ENCODE data around the gene CACNA1G.

Gene CACNA1G

DNA sequence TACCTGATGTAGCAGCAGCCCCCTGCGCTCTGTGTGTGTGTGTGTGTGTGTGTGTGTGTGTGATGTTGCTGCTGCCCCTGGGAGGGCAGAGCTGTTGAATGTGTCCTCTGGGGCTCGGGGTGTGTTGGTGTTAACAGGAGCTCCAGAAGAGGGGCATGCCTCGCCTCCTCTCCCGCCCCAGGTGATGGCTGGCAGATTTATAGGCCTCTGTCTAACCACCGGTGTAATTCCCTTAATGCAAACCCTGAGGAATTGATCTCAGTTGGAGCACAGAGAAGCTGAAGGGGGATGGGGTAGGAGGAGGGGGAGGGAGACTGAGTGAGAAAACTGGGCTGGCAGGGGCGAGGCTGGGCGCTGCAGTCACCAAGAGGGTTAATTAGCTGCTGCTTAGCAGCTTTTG is 10.0 kb downstream of the CACNA1G start:
- TF ChIP-seq, protein P1, sequence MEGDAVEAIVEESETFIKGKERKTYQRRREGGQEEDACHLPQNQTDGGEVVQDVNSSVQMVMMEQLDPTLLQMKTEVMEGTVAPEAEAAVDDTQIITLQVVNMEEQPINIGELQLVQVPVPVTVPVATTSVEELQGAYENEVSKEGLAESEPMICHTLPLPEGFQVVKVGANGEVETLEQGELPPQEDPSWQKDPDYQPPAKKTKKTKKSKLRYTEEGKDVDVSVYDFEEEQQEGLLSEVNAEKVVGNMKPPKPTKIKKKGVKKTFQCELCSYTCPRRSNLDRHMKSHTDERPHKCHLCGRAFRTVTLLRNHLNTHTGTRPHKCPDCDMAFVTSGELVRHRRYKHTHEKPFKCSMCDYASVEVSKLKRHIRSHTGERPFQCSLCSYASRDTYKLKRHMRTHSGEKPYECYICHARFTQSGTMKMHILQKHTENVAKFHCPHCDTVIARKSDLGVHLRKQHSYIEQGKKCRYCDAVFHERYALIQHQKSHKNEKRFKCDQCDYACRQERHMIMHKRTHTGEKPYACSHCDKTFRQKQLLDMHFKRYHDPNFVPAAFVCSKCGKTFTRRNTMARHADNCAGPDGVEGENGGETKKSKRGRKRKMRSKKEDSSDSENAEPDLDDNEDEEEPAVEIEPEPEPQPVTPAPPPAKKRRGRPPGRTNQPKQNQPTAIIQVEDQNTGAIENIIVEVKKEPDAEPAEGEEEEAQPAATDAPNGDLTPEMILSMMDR (IDR thresholded peaks at IDR 0.05; ENCODE audit: low read depth, low read length) = no peak
- no peak for DNase-seq (ENCODE audit: low read depth, low spot score)
- no peak overlapping the region for H3K4me3 ChIP-seq (ENCODE audit: low read depth, low read length)
- in situ Hi-C loops (cut with HindIII; ENCODE audit: low sequenced_read_pairs) = no loop called here

DNA sequence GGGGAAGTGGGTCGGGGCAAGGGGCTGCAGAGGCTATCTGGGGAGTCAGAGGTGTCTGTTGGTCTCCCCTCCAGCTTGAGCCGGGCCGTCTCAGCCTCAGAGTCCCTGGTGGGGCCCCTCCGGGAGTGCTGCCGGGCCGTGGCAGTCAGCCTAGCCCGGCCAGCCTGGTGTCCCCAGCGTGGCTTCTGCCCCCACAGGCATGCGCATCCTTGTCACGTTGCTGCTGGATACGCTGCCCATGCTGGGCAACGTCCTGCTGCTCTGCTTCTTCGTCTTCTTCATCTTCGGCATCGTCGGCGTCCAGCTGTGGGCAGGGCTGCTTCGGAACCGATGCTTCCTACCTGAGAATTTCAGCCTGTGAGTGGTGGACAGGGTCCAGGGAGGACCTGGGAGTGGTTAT is 11.2 kb downstream of the CACNA1G start:
- in situ Hi-C loops (cut with HindIII; ENCODE audit: low sequenced_read_pairs) = no loop called here
- no peak for DNase-seq (ENCODE audit: low read depth, low spot score)
- TF ChIP-seq, protein P1 (IDR thresholded peaks at IDR 0.05; ENCODE audit: low read depth, low read length) = no peak
- H3K4me3 ChIP-seq (ENCODE audit: low read depth, low read length) = no peak overlapping the region

DNA sequence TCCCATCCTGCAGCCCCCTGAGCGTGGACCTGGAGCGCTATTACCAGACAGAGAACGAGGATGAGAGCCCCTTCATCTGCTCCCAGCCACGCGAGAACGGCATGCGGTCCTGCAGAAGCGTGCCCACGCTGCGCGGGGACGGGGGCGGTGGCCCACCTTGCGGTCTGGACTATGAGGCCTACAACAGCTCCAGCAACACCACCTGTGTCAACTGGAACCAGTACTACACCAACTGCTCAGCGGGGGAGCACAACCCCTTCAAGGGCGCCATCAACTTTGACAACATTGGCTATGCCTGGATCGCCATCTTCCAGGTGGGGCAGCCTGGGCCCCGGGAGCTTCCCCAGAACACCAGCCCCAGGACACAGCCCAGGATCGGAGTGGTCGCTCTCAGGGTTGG is 12.0 kb downstream of the CACNA1G start:
- no peak overlapping the region for H3K4me3 ChIP-seq (ENCODE audit: low read depth, low read length)
- TF ChIP-seq, protein P1 (IDR thresholded peaks at IDR 0.05; ENCODE audit: low read depth, low read length) = no peak
- DNase-seq (ENCODE audit: low read depth, low spot score) = no peak
- in situ Hi-C loops (cut with HindIII; ENCODE audit: low sequenced_read_pairs) = no loop called here

DNA sequence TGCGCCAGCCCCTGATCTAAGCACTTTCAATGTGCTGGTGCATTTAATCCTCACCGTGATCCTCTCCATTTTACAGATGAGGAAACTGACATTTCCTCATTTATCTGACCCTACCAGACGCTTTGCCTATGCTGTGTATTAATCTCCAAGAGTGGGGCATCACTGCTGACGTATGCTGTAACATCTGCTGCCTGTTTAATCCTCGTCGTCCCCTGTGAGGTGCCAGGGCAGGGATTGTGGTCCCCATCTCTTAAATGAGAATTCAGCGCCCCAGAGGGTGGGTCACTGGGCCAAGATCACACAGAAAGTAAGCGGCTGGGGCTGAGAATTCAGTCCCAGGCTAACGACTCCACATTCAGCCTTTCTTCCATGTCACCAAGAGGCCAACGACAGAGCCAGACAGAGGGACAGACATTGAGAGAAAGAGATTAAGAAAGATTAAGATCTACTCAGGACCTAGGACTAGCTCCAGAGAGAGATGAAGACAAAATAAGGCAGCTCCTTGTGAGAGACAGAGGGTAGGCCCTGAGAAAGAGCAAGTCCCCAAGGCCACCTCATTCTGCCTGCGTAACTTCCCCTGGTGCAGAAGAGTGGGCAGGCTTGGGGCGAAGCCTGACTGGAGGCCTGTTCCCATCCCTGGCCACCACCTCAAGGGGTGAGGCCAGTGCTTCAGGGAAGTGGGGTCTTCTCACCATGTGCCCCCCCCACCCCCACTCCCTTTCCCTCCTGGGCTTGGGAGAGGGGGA is 13.5 kb downstream of the CACNA1G start:
- H3K4me3 ChIP-seq (ENCODE audit: low read depth, low read length) = no peak overlapping the region
- no peak for DNase-seq (ENCODE audit: low read depth, low spot score)
- in situ Hi-C loops (cut with HindIII; ENCODE audit: low sequenced_read_pairs) = no loop called here
- TF ChIP-seq, protein P1 (IDR thresholded peaks at IDR 0.05; ENCODE audit: low read depth, low read length) = no peak

DNA sequence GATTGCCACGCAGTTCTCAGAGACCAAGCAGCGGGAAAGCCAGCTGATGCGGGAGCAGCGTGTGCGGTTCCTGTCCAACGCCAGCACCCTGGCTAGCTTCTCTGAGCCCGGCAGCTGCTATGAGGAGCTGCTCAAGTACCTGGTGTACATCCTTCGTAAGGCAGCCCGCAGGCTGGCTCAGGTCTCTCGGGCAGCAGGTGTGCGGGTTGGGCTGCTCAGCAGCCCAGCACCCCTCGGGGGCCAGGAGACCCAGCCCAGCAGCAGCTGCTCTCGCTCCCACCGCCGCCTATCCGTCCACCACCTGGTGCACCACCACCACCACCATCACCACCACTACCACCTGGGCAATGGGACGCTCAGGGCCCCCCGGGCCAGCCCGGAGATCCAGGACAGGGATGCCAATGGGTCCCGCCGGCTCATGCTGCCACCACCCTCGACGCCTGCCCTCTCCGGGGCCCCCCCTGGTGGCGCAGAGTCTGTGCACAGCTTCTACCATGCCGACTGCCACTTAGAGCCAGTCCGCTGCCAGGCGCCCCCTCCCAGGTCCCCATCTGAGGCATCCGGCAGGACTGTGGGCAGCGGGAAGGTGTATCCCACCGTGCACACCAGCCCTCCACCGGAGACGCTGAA is 15.2 kb downstream of the CACNA1G start:
- no peak for DNase-seq (ENCODE audit: low read depth, low spot score)
- TF ChIP-seq, protein P1 (IDR thresholded peaks at IDR 0.05; ENCODE audit: low read depth, low read length) = no peak
- H3K4me3 ChIP-seq (ENCODE audit: low read depth, low read length) = no peak overlapping the region
- in situ Hi-C loops (cut with HindIII; ENCODE audit: low sequenced_read_pairs) = no loop called here

DNA sequence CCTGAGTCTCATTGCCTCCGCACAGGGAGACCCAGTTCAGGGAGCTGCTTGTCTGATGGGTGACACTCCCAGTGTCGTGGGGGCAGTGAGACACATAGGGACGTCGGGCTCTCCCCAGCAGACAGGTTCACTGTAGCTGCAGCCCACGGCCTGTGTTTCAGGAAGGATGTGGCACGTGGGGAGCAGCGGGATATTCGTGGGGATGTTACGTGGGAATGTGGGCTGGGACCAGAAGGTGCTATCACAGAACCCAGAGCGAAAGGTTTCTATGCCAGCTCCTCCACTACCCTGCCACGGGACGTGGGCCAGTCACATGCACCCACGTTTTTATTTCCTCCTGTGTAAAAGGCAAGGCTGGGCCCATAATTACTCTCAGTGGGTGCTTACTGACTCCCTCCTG is 16.3 kb downstream of the CACNA1G start:
- no peak for DNase-seq (ENCODE audit: low read depth, low spot score)
- TF ChIP-seq, protein P1 (IDR thresholded peaks at IDR 0.05; ENCODE audit: low read depth, low read length) = no peak
- H3K4me3 ChIP-seq (ENCODE audit: low read depth, low read length) = no peak overlapping the region
- in situ Hi-C loops (cut with HindIII; ENCODE audit: low sequenced_read_pairs) = no loop called here

Data from astrocyte of the spinal cord (primary cell).